SK-N-SH treated with all-trans-retinoic acid at 6 μM for 48 hours (cell line): ENCODE measurements around the gene WBP1L.

Experiments
- ATAC-seq: fragments of 200-7000 bp; cut with Tn5 transposase; 3 replicates; pipeline ENCODE4 v1.9.1; 2020; ENCODE audit warnings: mild to moderate bottlenecking, moderate library complexity
- CREB5 ChIP-seq: fragments of 250-450 bp; sonication (Bioruptor Pico); IDR thresholded peaks from 2 replicates; pipeline ENCODE4 v1.5.1; 2020; ENCODE audit warnings: low read depth, mild to moderate bottlenecking, moderate library complexity
- CSDC2 ChIP-seq: fragments of 250-450 bp; sonication (Bioruptor Pico); IDR thresholded peaks from 2 replicates; pipeline ENCODE4 v1.5.0; 2020; ENCODE audit warnings: mild to moderate bottlenecking, moderate library complexity
- CSRNP3 ChIP-seq: fragments of 250-450 bp; sonication (Bioruptor Pico); IDR thresholded peaks from 2 replicates; pipeline ENCODE4 v1.5.1; 2021; ENCODE audit warnings: mild to moderate bottlenecking, moderate library complexity
- ESRRG ChIP-seq: fragments of 250-450 bp; sonication (Bioruptor Pico); IDR thresholded peaks from 2 replicates; pipeline ENCODE4 v1.6.1; 2021; ENCODE audit warnings: mild to moderate bottlenecking
- GLIS3 ChIP-seq: fragments of 250-450 bp; sonication (Bioruptor Pico); IDR thresholded peaks from 2 replicates; pipeline ENCODE4 v1.5.0; 2020; ENCODE audit warnings: mild to moderate bottlenecking, moderate library complexity
- ISL1 ChIP-seq: fragments of 250-450 bp; sonication (Bioruptor Pico); IDR thresholded peaks from 2 replicates; pipeline ENCODE4 v2.1.2; 2022; ENCODE audit warnings: mild to moderate bottlenecking, moderate library complexity
- OSR1 ChIP-seq: fragments of 250-450 bp; sonication (Bioruptor Pico); IDR thresholded peaks from 2 replicates; pipeline ENCODE4 v1.8.0; 2022; ENCODE audit warnings: moderate library complexity, mild to moderate bottlenecking, inconsistent platforms
- PATZ1 ChIP-seq: fragments of 250-450 bp; sonication (Bioruptor Pico); IDR thresholded peaks from 2 replicates; pipeline ENCODE4 v1.8.0; 2020; ENCODE audit warnings: mild to moderate bottlenecking, moderate library complexity, borderline replicate concordance
- PPARA ChIP-seq: fragments of 250-450 bp; sonication (Bioruptor Pico); IDR thresholded peaks from 2 replicates; pipeline ENCODE4 v1.5.0; 2020; ENCODE audit warnings: mild to moderate bottlenecking, borderline replicate concordance
- RARB ChIP-seq: fragments of 250-450 bp; sonication (Bioruptor Pico); IDR thresholded peaks from 2 replicates; pipeline ENCODE4 v1.8.0; 2021; ENCODE audit warnings: mild to moderate bottlenecking, moderate library complexity
- SNAI2 ChIP-seq: fragments of 250-450 bp; sonication (Bioruptor Pico); IDR thresholded peaks from 2 replicates; pipeline ENCODE4 v1.5.0; 2020; ENCODE audit warnings: mild to moderate bottlenecking, moderate library complexity
- TOX ChIP-seq: fragments of 250-450 bp; sonication (Bioruptor Pico); IDR thresholded peaks from 2 replicates; pipeline ENCODE4 v1.8.0; 2021; ENCODE audit warnings: mild to moderate bottlenecking, moderate library complexity, borderline replicate concordance
- TSHZ2 ChIP-seq: fragments of 250-450 bp; sonication (Bioruptor Pico); IDR thresholded peaks from 2 replicates; pipeline ENCODE4 v1.5.0; 2020; ENCODE audit warnings: mild to moderate bottlenecking, moderate library complexity
- ZC3H10 ChIP-seq: fragments of 250-450 bp; sonication (Bioruptor Pico); IDR thresholded peaks from 2 replicates; pipeline ENCODE4 v1.5.1; 2021; ENCODE audit warnings: mild to moderate bottlenecking, moderate library complexity
- ZFP3 ChIP-seq: fragments of 250-450 bp; sonication (Bioruptor Pico); IDR thresholded peaks from 2 replicates; pipeline ENCODE4 v1.5.0; 2020; ENCODE audit warnings: mild to moderate bottlenecking, moderate library complexity
- ZFP30 ChIP-seq: fragments of 450-650 bp; formaldehyde crosslinking; IDR thresholded peaks from 2 replicates; pipeline ENCODE4 v1.5.0; 2022; ENCODE audit warnings: mild to moderate bottlenecking, moderate library complexity
- ZNF565 ChIP-seq: fragments of 450-650 bp; formaldehyde crosslinking; conservative IDR thresholded peaks from 2 replicates; pipeline ENCODE4 v1.5.0; 2020; ENCODE audit warnings: low read depth, mild to moderate bottlenecking, moderate library complexity
- ZNF70 ChIP-seq: fragments of 450-650 bp; formaldehyde crosslinking; IDR thresholded peaks from 2 replicates; pipeline ENCODE4 v1.5.0; 2020; ENCODE audit warnings: mild to moderate bottlenecking, moderate library complexity
- ZNF8 ChIP-seq: fragments of 450-650 bp; formaldehyde crosslinking; IDR thresholded peaks from 2 replicates; pipeline ENCODE4 v1.5.0; 2020; ENCODE audit warnings: mild to moderate bottlenecking, moderate library complexity

Gene WBP1L

GRCh38 chr10:102720337-102720736 is 23.4 kb upstream of the WBP1L start:
- ATAC-seq, result no peak
- TF ChIP-seq SNAI2 (CRISPR knock-in tag) (no peak), ISL1 (CRISPR knock-in tag) (no peak), ZC3H10 (no peak), ZFP30 (no peak), ZNF8 (no peak), CSDC2 (CRISPR knock-in tag) (no peak), ZNF70 (no peak), RARB (no peak), GLIS3 (CRISPR knock-in tag) (no peak), TSHZ2 (no peak), TOX (no peak), ZNF565 (CRISPR knock-in tag) (no peak), ZFP3 (CRISPR knock-in tag) (no peak), ESRRG (CRISPR knock-in tag) (no peak), PATZ1 (CRISPR knock-in tag) (no peak), CSRNP3 (CRISPR knock-in tag) (no peak)

- TF ChIP-seq ZFP30, result no peak
- TF ChIP-seq GLIS3 (CRISPR knock-in tag), result no peak
- no peak for TF ChIP-seq TSHZ2
- TF ChIP-seq ZFP3 (CRISPR knock-in tag), result no peak
- no peak for TF ChIP-seq ZNF565 (CRISPR knock-in tag)
- TF ChIP-seq, all 23 proteins: peak for 0
- ATAC-seq, result no peak
Measured at GRCh38 chr10:102720775-102721301, 22.9 kb upstream of the WBP1L start.

- no peak for ATAC-seq
- TF ChIP-seq CSRNP3 (CRISPR knock-in tag) (no peak), TSHZ2 (no peak), PPARA (CRISPR knock-in tag) (no peak), CSDC2 (CRISPR knock-in tag) (no peak), ZNF70 (no peak), OSR1 (CRISPR knock-in tag) (no peak), SNAI2 (CRISPR knock-in tag) (no peak), ZNF8 (no peak), PATZ1 (CRISPR knock-in tag) (no peak), ZFP3 (CRISPR knock-in tag) (no peak), CREB5 (CRISPR knock-in tag) (no peak)
Measured at GRCh38 chr10:102721954-102722353, 21.8 kb upstream of the WBP1L start.
